Body of pancreas (tissue), 4 donors: ENCODE data around the gene PLA2G2C.

Source experiments
- CTCF ChIP-seq, 7 experiments: fragments of 450-650 bp in 4 of 7; fragments of 200-600 bp in 3 of 7; sonication (generic) in 3 of 7; IDR thresholded peaks; one replicate each; pipeline ENCODE4 v1.5.1; 2016 to 2019; ENCODE audit warnings: antibody characterized with exemption in 7 of 7
- POLR2A ChIP-seq, 3 donors: fragments of 450-650 bp; IDR thresholded peaks; one replicate each; pipeline ENCODE4 v1.6.1; 2016; ENCODE audit warnings: antibody characterized with exemption in 3 of 3, mild to moderate bottlenecking in 2 of 3

DNA sequence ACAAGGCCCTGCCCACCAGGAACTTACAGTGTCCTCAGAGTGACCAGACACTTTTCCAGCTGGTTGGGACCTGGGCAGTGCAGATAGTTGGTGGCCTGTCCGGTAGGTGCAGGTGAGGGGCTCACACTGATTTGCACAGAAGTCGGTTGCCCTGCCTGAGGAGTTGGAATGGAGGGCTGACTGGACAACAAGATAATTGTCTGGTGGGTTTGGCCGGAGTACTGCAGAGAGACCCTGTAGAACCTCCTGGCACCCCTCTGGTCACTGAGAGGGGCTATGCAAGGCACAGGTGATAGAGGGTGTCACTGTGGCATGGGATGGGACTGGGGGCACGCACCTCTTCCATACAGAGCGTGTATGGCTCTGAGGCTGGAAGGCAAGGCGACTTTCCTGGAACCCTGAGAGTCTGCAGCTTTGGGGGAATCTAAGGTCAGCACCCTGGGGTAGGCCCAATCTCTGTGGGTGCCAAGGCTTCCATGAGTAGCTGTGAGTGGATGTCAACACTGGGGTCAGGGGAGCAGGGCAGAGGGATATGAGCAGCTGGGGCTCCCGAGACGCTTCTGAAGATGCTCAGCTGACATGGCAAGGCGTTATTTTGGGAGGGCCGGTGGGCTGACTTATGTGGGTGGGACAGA is 59.4 kb downstream of the PLA2G2C start:
- TF ChIP-seq CTCF (IDR thresholded peaks at IDR 0.05) (no peak), POLR2A (IDR thresholded peaks at IDR 0.05) (no peak)
